SK-N-SH treated with all-trans-retinoic acid at 6 μM for 48 hours (cell line): ENCODE results near the gene JADE3.

ENCODE experiments used
- ATAC-seq: fragments of 200-7000 bp; cut with Tn5 transposase; 3 replicates; pipeline ENCODE4 v1.9.1; 2020; ENCODE audit warnings: mild to moderate bottlenecking, moderate library complexity
- ARNTL ChIP-seq: fragments of 450-650 bp; formaldehyde crosslinking; IDR thresholded peaks from 2 replicates; pipeline ENCODE4 v1.5.0; 2020; ENCODE audit warnings: low read depth, mild to moderate bottlenecking, moderate library complexity, borderline replicate concordance
- BACH2 ChIP-seq: fragments of 250-450 bp; sonication (Bioruptor Pico); IDR thresholded peaks from 2 replicates; pipeline ENCODE4 v1.9.0; 2021; ENCODE audit warnings: mild to moderate bottlenecking, borderline replicate concordance
- ESRRG ChIP-seq: fragments of 250-450 bp; sonication (Bioruptor Pico); IDR thresholded peaks from 2 replicates; pipeline ENCODE4 v1.6.1; 2021; ENCODE audit warnings: mild to moderate bottlenecking
- GLIS3 ChIP-seq: fragments of 250-450 bp; sonication (Bioruptor Pico); IDR thresholded peaks from 2 replicates; pipeline ENCODE4 v1.5.0; 2020; ENCODE audit warnings: mild to moderate bottlenecking, moderate library complexity
- ISL1 ChIP-seq: fragments of 250-450 bp; sonication (Bioruptor Pico); IDR thresholded peaks from 2 replicates; pipeline ENCODE4 v2.1.2; 2022; ENCODE audit warnings: mild to moderate bottlenecking, moderate library complexity
- OSR1 ChIP-seq: fragments of 250-450 bp; sonication (Bioruptor Pico); IDR thresholded peaks from 2 replicates; pipeline ENCODE4 v1.8.0; 2022; ENCODE audit warnings: moderate library complexity, mild to moderate bottlenecking, inconsistent platforms
- PPARA ChIP-seq: fragments of 250-450 bp; sonication (Bioruptor Pico); IDR thresholded peaks from 2 replicates; pipeline ENCODE4 v1.5.0; 2020; ENCODE audit warnings: mild to moderate bottlenecking, borderline replicate concordance
- RARB ChIP-seq: fragments of 250-450 bp; sonication (Bioruptor Pico); IDR thresholded peaks from 2 replicates; pipeline ENCODE4 v1.8.0; 2021; ENCODE audit warnings: mild to moderate bottlenecking, moderate library complexity
- SNAI2 ChIP-seq: fragments of 250-450 bp; sonication (Bioruptor Pico); IDR thresholded peaks from 2 replicates; pipeline ENCODE4 v1.5.0; 2020; ENCODE audit warnings: mild to moderate bottlenecking, moderate library complexity
- TCF4 ChIP-seq: fragments of 250-450 bp; sonication (Bioruptor Pico); IDR thresholded peaks from 2 replicates; pipeline ENCODE4 v1.8.0; 2021; ENCODE audit warnings: mild to moderate bottlenecking, moderate library complexity, borderline replicate concordance
- TOX ChIP-seq: fragments of 250-450 bp; sonication (Bioruptor Pico); IDR thresholded peaks from 2 replicates; pipeline ENCODE4 v1.8.0; 2021; ENCODE audit warnings: mild to moderate bottlenecking, moderate library complexity, borderline replicate concordance
- ZC3H10 ChIP-seq: fragments of 250-450 bp; sonication (Bioruptor Pico); IDR thresholded peaks from 2 replicates; pipeline ENCODE4 v1.5.1; 2021; ENCODE audit warnings: mild to moderate bottlenecking, moderate library complexity
- ZFP3 ChIP-seq: fragments of 250-450 bp; sonication (Bioruptor Pico); IDR thresholded peaks from 2 replicates; pipeline ENCODE4 v1.5.0; 2020; ENCODE audit warnings: mild to moderate bottlenecking, moderate library complexity
- ZFP30 ChIP-seq: fragments of 450-650 bp; formaldehyde crosslinking; IDR thresholded peaks from 2 replicates; pipeline ENCODE4 v1.5.0; 2022; ENCODE audit warnings: mild to moderate bottlenecking, moderate library complexity
- ZNF70 ChIP-seq: fragments of 450-650 bp; formaldehyde crosslinking; IDR thresholded peaks from 2 replicates; pipeline ENCODE4 v1.5.0; 2020; ENCODE audit warnings: mild to moderate bottlenecking, moderate library complexity
- ZNF8 ChIP-seq: fragments of 450-650 bp; formaldehyde crosslinking; IDR thresholded peaks from 2 replicates; pipeline ENCODE4 v1.5.0; 2020; ENCODE audit warnings: mild to moderate bottlenecking, moderate library complexity
- TF ChIP-seq, protein P1 (sequence below): fragments of 250-450 bp; sonication (Bioruptor Pico); IDR thresholded peaks from 2 replicates; pipeline ENCODE4 v1.8.0; 2021; ENCODE audit warnings: low read depth, mild to moderate bottlenecking, moderate library complexity, borderline replicate concordance
- TF ChIP-seq, protein P2 (sequence below): fragments of 250-450 bp; sonication (Bioruptor Pico); IDR thresholded peaks from 2 replicates; pipeline ENCODE4 v1.5.1; 2021; ENCODE audit warnings: mild to moderate bottlenecking, moderate library complexity
- TF ChIP-seq, protein P3 (sequence below): fragments of 250-450 bp; sonication (Bioruptor Pico); IDR thresholded peaks from 2 replicates; pipeline ENCODE4 v1.5.0; 2020; ENCODE audit warnings: mild to moderate bottlenecking, moderate library complexity

Gene JADE3

GRCh38 chrX:46984705-46985104 lies 72.5 kb downstream of the JADE3 start:
- no peak for ATAC-seq
- TF ChIP-seq OSR1 (CRISPR knock-in tag), result no peak
- TF ChIP-seq TCF4 (CRISPR knock-in tag), result no peak
- TF ChIP-seq PPARA, result no peak
- no peak for TF ChIP-seq TOX (CRISPR knock-in tag)
- no peak for TF ChIP-seq GLIS3 (CRISPR knock-in tag)
- TF ChIP-seq ARNTL (CRISPR knock-in tag), result no peak
- no peak for TF ChIP-seq ESRRG (CRISPR knock-in tag)
- TF ChIP-seq ZNF8, result no peak
- no peak for TF ChIP-seq ZC3H10 (CRISPR knock-in tag)
- no peak for TF ChIP-seq ISL1 (CRISPR knock-in tag)

- ATAC-seq, result no peak
- no peak for TF ChIP-seq PPARA
- TF ChIP-seq, protein P1, sequence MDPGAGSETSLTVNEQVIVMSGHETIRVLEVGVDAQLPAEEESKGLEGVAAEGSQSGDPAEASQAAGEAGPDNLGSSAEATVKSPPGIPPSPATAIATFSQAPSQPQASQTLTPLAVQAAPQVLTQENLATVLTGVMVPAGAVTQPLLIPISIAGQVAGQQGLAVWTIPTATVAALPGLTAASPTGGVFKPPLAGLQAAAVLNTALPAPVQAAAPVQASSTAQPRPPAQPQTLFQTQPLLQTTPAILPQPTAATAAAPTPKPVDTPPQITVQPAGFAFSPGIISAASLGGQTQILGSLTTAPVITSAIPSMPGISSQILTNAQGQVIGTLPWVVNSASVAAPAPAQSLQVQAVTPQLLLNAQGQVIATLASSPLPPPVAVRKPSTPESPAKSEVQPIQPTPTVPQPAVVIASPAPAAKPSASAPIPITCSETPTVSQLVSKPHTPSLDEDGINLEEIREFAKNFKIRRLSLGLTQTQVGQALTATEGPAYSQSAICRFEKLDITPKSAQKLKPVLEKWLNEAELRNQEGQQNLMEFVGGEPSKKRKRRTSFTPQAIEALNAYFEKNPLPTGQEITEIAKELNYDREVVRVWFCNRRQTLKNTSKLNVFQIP (CRISPR knock-in tag), result no peak
- TF ChIP-seq SNAI2, result no peak
- TF ChIP-seq ZFP3 (CRISPR knock-in tag), result no peak
- TF ChIP-seq, protein P2, sequence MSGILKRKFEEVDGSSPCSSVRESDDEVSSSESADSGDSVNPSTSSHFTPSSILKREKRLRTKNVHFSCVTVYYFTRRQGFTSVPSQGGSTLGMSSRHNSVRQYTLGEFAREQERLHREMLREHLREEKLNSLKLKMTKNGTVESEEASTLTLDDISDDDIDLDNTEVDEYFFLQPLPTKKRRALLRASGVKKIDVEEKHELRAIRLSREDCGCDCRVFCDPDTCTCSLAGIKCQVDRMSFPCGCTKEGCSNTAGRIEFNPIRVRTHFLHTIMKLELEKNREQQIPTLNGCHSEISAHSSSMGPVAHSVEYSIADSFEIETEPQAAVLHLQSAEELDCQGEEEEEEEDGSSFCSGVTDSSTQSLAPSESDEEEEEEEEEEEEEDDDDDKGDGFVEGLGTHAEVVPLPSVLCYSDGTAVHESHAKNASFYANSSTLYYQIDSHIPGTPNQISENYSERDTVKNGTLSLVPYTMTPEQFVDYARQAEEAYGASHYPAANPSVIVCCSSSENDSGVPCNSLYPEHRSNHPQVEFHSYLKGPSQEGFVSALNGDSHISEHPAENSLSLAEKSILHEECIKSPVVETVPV (CRISPR knock-in tag), result no peak
- peak; percentile 40; the same call in 1 of the 2 replicates for TF ChIP-seq ZNF70
- no peak for TF ChIP-seq BACH2 (CRISPR knock-in tag)
Observed at GRCh38 chrX:46989548-46989947, 77.3 kb downstream of the JADE3 start.

DNA sequence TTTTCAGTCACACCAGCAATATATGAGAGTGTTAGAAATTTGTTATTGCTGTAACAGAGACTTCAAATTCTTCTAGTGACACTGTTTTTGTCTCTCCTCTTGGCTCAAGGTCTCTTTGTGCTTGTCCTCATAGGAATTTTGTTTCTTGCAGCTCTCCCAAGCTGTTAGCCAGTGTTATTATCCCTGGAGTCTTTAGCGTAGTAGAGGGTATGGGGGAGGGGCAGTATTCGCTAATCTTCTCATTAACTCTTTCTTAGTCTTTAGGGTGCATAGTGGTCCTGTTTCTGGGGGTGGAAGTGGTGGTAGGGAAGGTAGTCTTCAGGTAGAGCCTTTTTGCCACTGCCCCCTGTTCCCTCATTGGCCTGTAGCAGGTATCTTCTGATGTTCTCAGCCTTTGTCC lies 79.4 kb downstream of the JADE3 start:
- ATAC-seq, result no peak

More for the DNA sequence above, 79.4 kb downstream of the JADE3 start:
- TF ChIP-seq, protein P3, sequence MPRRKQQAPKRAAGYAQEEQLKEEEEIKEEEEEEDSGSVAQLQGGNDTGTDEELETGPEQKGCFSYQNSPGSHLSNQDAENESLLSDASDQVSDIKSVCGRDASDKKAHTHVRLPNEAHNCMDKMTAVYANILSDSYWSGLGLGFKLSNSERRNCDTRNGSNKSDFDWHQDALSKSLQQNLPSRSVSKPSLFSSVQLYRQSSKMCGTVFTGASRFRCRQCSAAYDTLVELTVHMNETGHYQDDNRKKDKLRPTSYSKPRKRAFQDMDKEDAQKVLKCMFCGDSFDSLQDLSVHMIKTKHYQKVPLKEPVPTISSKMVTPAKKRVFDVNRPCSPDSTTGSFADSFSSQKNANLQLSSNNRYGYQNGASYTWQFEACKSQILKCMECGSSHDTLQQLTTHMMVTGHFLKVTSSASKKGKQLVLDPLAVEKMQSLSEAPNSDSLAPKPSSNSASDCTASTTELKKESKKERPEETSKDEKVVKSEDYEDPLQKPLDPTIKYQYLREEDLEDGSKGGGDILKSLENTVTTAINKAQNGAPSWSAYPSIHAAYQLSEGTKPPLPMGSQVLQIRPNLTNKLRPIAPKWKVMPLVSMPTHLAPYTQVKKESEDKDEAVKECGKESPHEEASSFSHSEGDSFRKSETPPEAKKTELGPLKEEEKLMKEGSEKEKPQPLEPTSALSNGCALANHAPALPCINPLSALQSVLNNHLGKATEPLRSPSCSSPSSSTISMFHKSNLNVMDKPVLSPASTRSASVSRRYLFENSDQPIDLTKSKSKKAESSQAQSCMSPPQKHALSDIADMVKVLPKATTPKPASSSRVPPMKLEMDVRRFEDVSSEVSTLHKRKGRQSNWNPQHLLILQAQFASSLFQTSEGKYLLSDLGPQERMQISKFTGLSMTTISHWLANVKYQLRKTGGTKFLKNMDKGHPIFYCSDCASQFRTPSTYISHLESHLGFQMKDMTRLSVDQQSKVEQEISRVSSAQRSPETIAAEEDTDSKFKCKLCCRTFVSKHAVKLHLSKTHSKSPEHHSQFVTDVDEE (CRISPR knock-in tag), result no peak
- TF ChIP-seq ZNF70, result no peak
- TF ChIP-seq ZFP30 (CRISPR knock-in tag), result no peak
- TF ChIP-seq, protein P2 (CRISPR knock-in tag), result no peak
- no peak for TF ChIP-seq TOX (CRISPR knock-in tag)
- no peak for TF ChIP-seq RARB
- TF ChIP-seq, protein P1 (CRISPR knock-in tag), result no peak
- TF ChIP-seq SNAI2, result no peak
- TF ChIP-seq OSR1 (CRISPR knock-in tag), result no peak
